ENCODE measurements around the gene RARA. TPM values are rescaled to one million over a fixed set of nuclear protein-coding genes. Genes with fewer than 3 reads are reported as not detected.

RARA gene
- total RNA-seq, 6 donors from 2014 or later: 45.7 to 95.6 (median 85.9) TPM

DNA sequence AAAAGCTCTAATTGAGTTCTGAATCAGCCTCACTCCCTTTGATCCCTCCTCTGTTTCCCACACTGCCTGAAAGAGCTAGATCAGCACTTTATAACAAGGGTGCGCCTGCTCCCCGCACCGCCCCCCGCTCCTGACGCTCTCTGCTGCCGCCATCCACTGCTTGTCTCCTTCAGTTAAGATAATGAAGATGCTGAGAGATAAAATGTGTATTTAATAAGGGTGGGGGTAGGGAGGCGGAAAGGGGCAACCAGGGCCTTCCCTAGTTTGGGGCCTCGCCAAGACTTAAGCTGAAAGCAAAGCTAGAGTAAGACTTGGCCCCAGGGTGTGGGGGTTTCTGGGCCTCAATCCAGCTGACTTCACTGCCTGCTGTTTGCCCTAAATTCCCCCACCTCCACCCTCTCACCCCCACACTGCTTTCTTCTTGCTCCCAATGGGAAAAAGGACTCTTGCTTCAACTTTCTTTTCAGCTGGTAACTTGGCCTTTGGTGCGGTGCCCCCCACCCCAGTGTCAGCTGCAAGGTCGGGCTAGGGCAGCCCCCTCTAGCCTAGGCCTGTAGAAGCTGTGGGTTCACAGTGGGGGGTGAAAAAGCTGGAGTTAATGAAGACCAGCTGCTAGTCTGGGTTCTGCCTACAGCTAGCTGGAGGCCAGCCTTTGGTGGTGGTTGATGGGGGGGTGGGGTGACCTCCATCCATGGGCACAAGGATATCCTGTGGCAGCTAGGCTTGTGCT is 1.8 kb upstream of the RARA start:
- WGBS, 2 donors: 42 to 58% methylated on average over 10 of the region's 10 CpGs
- TF ChIP-seq EP300 (IDR thresholded peaks at IDR 0.05) (no peak), POLR2A (IDR thresholded peaks at IDR 0.05) (no peak), POLR2AphosphoS5 (IDR thresholded peaks at IDR 0.05) (no peak)
- TF ChIP-seq, protein P1, sequence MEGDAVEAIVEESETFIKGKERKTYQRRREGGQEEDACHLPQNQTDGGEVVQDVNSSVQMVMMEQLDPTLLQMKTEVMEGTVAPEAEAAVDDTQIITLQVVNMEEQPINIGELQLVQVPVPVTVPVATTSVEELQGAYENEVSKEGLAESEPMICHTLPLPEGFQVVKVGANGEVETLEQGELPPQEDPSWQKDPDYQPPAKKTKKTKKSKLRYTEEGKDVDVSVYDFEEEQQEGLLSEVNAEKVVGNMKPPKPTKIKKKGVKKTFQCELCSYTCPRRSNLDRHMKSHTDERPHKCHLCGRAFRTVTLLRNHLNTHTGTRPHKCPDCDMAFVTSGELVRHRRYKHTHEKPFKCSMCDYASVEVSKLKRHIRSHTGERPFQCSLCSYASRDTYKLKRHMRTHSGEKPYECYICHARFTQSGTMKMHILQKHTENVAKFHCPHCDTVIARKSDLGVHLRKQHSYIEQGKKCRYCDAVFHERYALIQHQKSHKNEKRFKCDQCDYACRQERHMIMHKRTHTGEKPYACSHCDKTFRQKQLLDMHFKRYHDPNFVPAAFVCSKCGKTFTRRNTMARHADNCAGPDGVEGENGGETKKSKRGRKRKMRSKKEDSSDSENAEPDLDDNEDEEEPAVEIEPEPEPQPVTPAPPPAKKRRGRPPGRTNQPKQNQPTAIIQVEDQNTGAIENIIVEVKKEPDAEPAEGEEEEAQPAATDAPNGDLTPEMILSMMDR (IDR thresholded peaks at IDR 0.05): no peak
- peak overlapping the region; percentile 68 to 89 (median 81) for H3K27ac ChIP-seq
- H3K9me3 ChIP-seq: no peaks in the 10 kb centered on the region
- no peak overlapping the region for H3K4me3 ChIP-seq
- no peaks in the 10 kb centered on the region for H3K36me3 ChIP-seq
- DNase-seq (peak in 1 of 2 donors; percentile 72), ATAC-seq (ENCODE audit: low FRiP score in 2 of 2) (no peak)
- no peaks in the 10 kb centered on the region for H3K27me3 ChIP-seq
- peaks cover 70 to 85% (median 77%) of the 10 kb centered on the region in 4 donors for H3K4me1 ChIP-seq

- TF ChIP-seq POLR2A (IDR thresholded peaks at IDR 0.05) (no peak), POLR2AphosphoS5 (IDR thresholded peaks at IDR 0.05) (peak; percentile 18 to 42)
- peak in 1 of 2 donors; percentile 71 for DNase-seq
Measured at GRCh38 chr17:40307740-40308239, 1.2 kb upstream of the RARA start.

DNA sequence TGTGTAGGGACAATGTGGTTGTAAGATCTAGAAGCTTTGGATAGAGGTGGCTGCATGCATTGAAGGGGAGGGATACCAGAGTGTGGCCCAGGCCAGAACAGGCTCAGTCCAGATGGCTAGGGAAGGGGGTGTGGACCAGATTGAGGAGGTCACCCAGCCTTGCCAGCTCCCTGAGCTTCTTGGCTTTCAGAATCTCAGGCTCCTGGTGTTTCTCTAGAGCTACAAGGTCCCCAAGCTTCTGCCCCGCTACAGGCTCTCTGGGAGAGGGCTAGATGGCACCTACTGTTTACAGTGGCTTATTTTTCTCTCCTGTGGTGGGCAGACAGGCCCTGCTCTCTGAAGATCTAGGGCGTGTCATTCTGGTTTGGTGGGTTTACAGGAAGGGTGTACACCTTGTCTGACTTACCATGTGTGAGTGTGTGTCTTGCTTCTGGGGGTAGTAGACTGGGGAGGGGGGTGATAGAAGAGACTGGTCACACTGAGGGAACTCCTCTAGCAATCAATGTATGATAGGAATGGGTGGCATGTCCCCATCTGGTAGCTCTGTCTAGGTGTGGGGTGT is 1.1 kb downstream of the RARA start:
- no peaks in the 10 kb centered on the region for H3K36me3 ChIP-seq
- ATAC-seq (ENCODE audit: low FRiP score in 2 of 2) (peak in 1 of 2 donors; percentile 54), DNase-seq (no peak)
- H3K4me3 ChIP-seq: peak overlapping the region in 3 of 4 donors; percentile 39 to 53 (median 46)
- peak overlapping the region; percentile 69 to 89 (median 81) for H3K27ac ChIP-seq
- no peaks in the 10 kb centered on the region for H3K9me3 ChIP-seq
- no peak for TF ChIP-seq POLR2A (IDR thresholded peaks at IDR 0.05)
- no peak for TF ChIP-seq EP300 (IDR thresholded peaks at IDR 0.05)
- no peak for TF ChIP-seq POLR2AphosphoS5 (IDR thresholded peaks at IDR 0.05)
- TF ChIP-seq, protein P1 (IDR thresholded peaks at IDR 0.05): no peak
- peaks cover 85 to 92% (median 90%) of the 10 kb centered on the region in 4 donors for H3K4me1 ChIP-seq
- no peaks in the 10 kb centered on the region for H3K27me3 ChIP-seq
- 61% methylated on average over 2 of the region's 2 CpGs; no CpG with 5 or more reads in 1 of the 2 donors for WGBS, 2 donors

More at GRCh38 chr17:40307740-40308239, 1.2 kb upstream of the RARA start:
- Histone ChIP-seq H3K9me3 (no peaks in the 10 kb centered on the region), H3K36me3 (no peaks in the 10 kb centered on the region), H3K4me1 (peaks cover 76 to 91% (median 83%) of the 10 kb centered on the region in 4 donors), H3K27ac (peak overlapping the region; percentile 68 to 89 (median 81)), H3K4me3 (no peak overlapping the region), H3K27me3 (no peaks in the 10 kb centered on the region)
- ATAC-seq (ENCODE audit: low FRiP score in 2 of 2): peak in 1 of 2 donors; percentile 37
- WGBS, 2 donors: 12 to 18% methylated on average over 3 of the region's 3 CpGs

- H3K9me3 ChIP-seq: no peaks in the 10 kb centered on the region
- no peak for DNase-seq
- ATAC-seq (ENCODE audit: low FRiP score in 2 of 2): no peak
- peaks cover 94 to 100% (median 99%) of the 10 kb centered on the region in 4 donors for H3K4me1 ChIP-seq
- 54 to 70% methylated on average over 4 to 7 of the region's 7 CpGs for WGBS, 2 donors
- no peaks in the 10 kb centered on the region for H3K36me3 ChIP-seq
- TF ChIP-seq, protein P1 (IDR thresholded peaks at IDR 0.05): no peak
- TF ChIP-seq EP300 (IDR thresholded peaks at IDR 0.05) (no peak), POLR2A (IDR thresholded peaks at IDR 0.05) (no peak), POLR2AphosphoS5 (IDR thresholded peaks at IDR 0.05) (no peak)
- no peaks in the 10 kb centered on the region for H3K27me3 ChIP-seq
- peak overlapping the region; percentile 69 to 89 (median 81) for H3K27ac ChIP-seq
- no peak overlapping the region for H3K4me3 ChIP-seq
Measured at GRCh38 chr17:40310882-40311391, 2.0 kb downstream of the RARA start.

DNA sequence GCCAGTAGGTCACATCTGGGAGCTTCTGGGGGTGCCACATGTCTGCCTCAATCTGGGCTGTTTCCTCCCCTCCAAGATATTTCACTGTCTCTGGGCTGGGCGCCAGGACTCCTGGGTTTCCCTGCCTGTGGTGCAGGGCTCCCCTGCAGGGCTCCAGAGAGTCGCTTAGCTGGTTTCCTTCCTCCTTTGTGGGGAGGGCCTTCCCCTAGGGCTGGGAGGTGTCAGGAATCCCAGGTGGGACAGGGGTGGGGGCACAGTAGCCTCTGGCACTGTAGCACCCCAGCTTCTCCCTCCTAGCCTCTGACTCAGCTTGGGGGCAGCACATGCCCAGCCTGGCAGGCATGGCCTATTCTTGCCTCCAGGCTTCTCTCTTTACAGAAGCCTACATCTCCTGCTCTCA is 2.6 kb downstream of the RARA start:
- 27% methylated on average over 2 of the region's 2 CpGs; no CpG with 5 or more reads in 1 of the 2 donors for WGBS, 2 donors
- no peak overlapping the region for H3K4me3 ChIP-seq
- peaks cover 96 to 100% (median 99%) of the 10 kb centered on the region in 4 donors for H3K4me1 ChIP-seq
- H3K9me3 ChIP-seq: no peaks in the 10 kb centered on the region
- H3K27me3 ChIP-seq: no peaks in the 10 kb centered on the region
- peak overlapping the region; percentile 69 to 89 (median 81) for H3K27ac ChIP-seq
- DNase-seq: peak in 1 of 2 donors; percentile 78
- H3K36me3 ChIP-seq: no peaks in the 10 kb centered on the region
- ATAC-seq (ENCODE audit: low FRiP score in 2 of 2): no peak
- TF ChIP-seq, protein P1 (IDR thresholded peaks at IDR 0.05): no peak
- TF ChIP-seq EP300 (IDR thresholded peaks at IDR 0.05) (no peak), POLR2AphosphoS5 (IDR thresholded peaks at IDR 0.05) (no peak), POLR2A (IDR thresholded peaks at IDR 0.05) (no peak)

Data from upper lobe of left lung (tissue), 6 donors.